GM23248 (cell line): ENCODE data around the gene SH2D5. TPM values are rescaled to one million over a fixed set of nuclear protein-coding genes. Genes with fewer than 3 reads are reported as not detected.

Source experiments
- DNase-seq: peaks from one replicate; pipeline ENCODE4 v3.0.0-alpha.2; 2015
- H2AFZ ChIP-seq: fragments of 200-600 bp; sonication (generic); 2 replicates; pipeline ENCODE4 v1.6.1; 2016; ENCODE audit warnings: antibody characterized with exemption
- H3F3A ChIP-seq: fragments of 200-600 bp; sonication (generic); 2 replicates; pipeline ENCODE4 v1.6.1; 2016; ENCODE audit warnings: mild to moderate bottlenecking, antibody characterized with exemption, mixed run types; ENCODE audit not compliant: insufficient read depth
- H3K27ac ChIP-seq: fragments of 200-600 bp; sonication (generic); 2 replicates; pipeline ENCODE4 v1.5.1; 2016; ENCODE audit warnings: mild to moderate bottlenecking
- H3K27me3 ChIP-seq: fragments of 200-600 bp; sonication (generic); replicated peaks from 2 replicates; pipeline ENCODE4 v1.6.1; 2016; ENCODE audit warnings: mild to moderate bottlenecking; ENCODE audit not compliant: insufficient read depth
- H3K36me3 ChIP-seq: fragments of 200-600 bp; sonication (generic); 2 replicates; pipeline ENCODE4 v1.6.1; 2016; ENCODE audit warnings: low read depth, mild to moderate bottlenecking
- H3K4me1 ChIP-seq: fragments of 200-600 bp; sonication (generic); 2 replicates; pipeline ENCODE4 v1.6.1; 2016; ENCODE audit warnings: mild to moderate bottlenecking; ENCODE audit not compliant: insufficient read depth
- H3K4me2 ChIP-seq: fragments of 200-600 bp; sonication (generic); one replicate; pipeline ENCODE4 v1.6.1; 2016; ENCODE audit warnings: mild to moderate bottlenecking; ENCODE audit not compliant: unreplicated experiment
- H3K4me3 ChIP-seq: fragments of 200-600 bp; sonication (generic); 2 replicates; pipeline ENCODE4 v1.5.1; 2016; ENCODE audit warnings: mild to moderate bottlenecking
- H3K79me2 ChIP-seq: fragments of 200-600 bp; sonication (generic); 2 replicates; pipeline ENCODE4 v1.6.1; 2016; ENCODE audit warnings: mild to moderate bottlenecking; ENCODE audit not compliant: insufficient read depth
- H3K9ac ChIP-seq: fragments of 200-600 bp; sonication (generic); 2 replicates; pipeline ENCODE4 v1.6.1; 2016; ENCODE audit warnings: mild to moderate bottlenecking
- H3K9me2 ChIP-seq: fragments of 200-600 bp; sonication (generic); 2 replicates; pipeline ENCODE4 v1.6.1; 2016; ENCODE audit warnings: mixed run types, mild to moderate bottlenecking, moderate library complexity; ENCODE audit not compliant: insufficient read depth
- H3K9me3 ChIP-seq: fragments of 200-600 bp; sonication (generic); one replicate; pipeline ENCODE4 v1.6.1; 2017; ENCODE audit warnings: low read depth
- H4K20me1 ChIP-seq: fragments of 200-600 bp; sonication (generic); 2 replicates; pipeline ENCODE4 v1.6.0; 2016; ENCODE audit not compliant: insufficient read depth
- EZH2 ChIP-seq: fragments of 200-600 bp; sonication (generic); IDR thresholded peaks from 2 replicates; pipeline ENCODE4 v1.6.1; 2018; ENCODE audit warnings: antibody characterized with exemption, mild to moderate bottlenecking; ENCODE audit not compliant: insufficient read depth, poor library complexity, severe bottlenecking
- EZH2phosphoT487 ChIP-seq: fragments of 200-600 bp; sonication (generic); IDR thresholded peaks from 2 replicates; pipeline ENCODE4 v1.6.1; 2018; ENCODE audit warnings: antibody characterized with exemption, moderate library complexity, mild to moderate bottlenecking, low read depth; ENCODE audit not compliant: insufficient read depth
- WGBS, 2 experiments: methylation state at CpG; one replicate each; pipeline ENCODE4 v1.1.6; 2015 to 2017; ENCODE audit warnings: low lambda C conversion rate in 2 of 2, low coverage in 1 of 2; ENCODE audit errors: missing lambda C conversion rate in 2 of 2; 5-methylcytosine and 5-hydroxymethylcytosine counted together
- in situ Hi-C: fragments of 300-500 bp; cut with MboI; formaldehyde crosslinking; loops from 2 replicates; pipeline ENCODE4 v1.15.0; 2020
- polyA plus RNA-seq: library from polyadenylated mRNA; unstranded; fragments of >200 nt; fragmentation: Nextera tagmentation; extraction: Ambion mirVana; gene quantifications from 2 replicates; pipeline ENCODE4 v1.2.1, GENCODE V29; 2016
- total RNA-seq: library from RNA; depleted of rRNA; stranded (reverse); fragments of >200 nt; shearing (Covaris generic); gene quantifications from 2 replicates; pipeline ENCODE4 v1.2.3, GENCODE V29; 2014

SH2D5 gene
- total and polyA plus RNA-seq, 2 experiments from 2014 or later, result 1.1 to 1.4 TPM

DNA sequence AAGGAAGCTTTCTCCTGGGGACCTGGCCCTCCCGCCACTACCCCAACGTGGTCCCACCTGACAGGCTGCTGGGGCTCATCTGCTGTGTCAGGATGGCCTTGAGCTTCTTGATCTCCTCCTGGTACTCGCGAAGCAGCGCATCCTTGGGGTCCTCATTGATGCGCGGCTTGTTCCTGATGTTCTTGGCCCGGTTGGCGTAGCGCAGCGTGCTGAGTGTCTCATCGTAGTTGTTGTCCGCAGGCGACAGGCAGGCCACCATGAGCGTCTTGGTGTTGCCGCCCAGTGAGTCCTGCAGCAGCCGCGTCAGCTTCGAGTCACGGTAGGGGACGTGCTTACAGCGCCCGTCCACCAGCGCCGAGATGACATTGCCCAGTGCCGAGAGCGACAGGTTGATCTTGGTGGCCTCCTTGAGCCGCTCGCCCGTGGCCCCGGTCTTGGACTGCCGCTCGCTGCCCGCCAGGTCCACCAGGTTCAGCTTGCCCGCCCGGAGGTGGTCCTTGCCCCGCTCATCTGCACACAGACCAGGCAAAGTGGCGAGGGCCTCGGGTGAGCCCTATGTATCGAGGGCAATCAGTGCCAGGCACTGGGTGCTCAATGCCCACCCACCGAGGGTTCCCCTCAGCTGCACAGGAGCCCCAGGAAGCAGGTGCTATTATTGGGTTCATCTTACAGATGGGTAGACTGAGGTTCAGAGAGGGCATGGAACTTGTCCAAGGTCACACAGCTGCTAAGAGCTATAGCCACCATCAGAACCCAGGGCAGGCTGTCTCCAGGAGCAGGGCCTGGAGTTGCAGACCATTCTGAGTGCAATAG, 27.9 kb downstream of the SH2D5 start:
- Histone ChIP-seq H3K36me3 (no peaks in the 10 kb centered on the region), H4K20me1 (no peaks in the 10 kb centered on the region), H3K79me2 (no peaks in the 10 kb centered on the region), H3K27me3 (no peaks in the 10 kb centered on the region), H2AFZ (no peak overlapping the region), H3K4me2 (no peak overlapping the region), H3K4me1 (no peaks in the 10 kb centered on the region), H3F3A (no peaks in the 10 kb centered on the region), H3K27ac (no peak overlapping the region), H3K9me2 (no peaks in the 10 kb centered on the region), H3K9me3 (no peaks in the 10 kb centered on the region), H3K4me3 (no peak overlapping the region), H3K9ac (no peak overlapping the region)
- TF ChIP-seq EZH2, result no peak
- no peak for TF ChIP-seq EZH2phosphoT487
- 95 to 96% methylated on average over 39 to 41 of the region's 41 CpGs for WGBS, 2 experiments
- in situ Hi-C loops, result no loop called here
- no peak for DNase-seq

GRCh38 chr1:20703124-20703756, 29.3 kb downstream of the SH2D5 start:
- H3K4me1 ChIP-seq, result peaks cover 9% of the 10 kb centered on the region
- no peak overlapping the region for H3K4me3 ChIP-seq
- H3K27ac ChIP-seq, result no peak overlapping the region
- DNase-seq, result no peak
- in situ Hi-C loops, result no loop called here
- H3K27me3 ChIP-seq, result no peaks in the 10 kb centered on the region
- H3K36me3 ChIP-seq, result no peaks in the 10 kb centered on the region
- H3F3A ChIP-seq, result no peaks in the 10 kb centered on the region
- H3K9me3 ChIP-seq, result no peaks in the 10 kb centered on the region
- no peaks in the 10 kb centered on the region for H3K79me2 ChIP-seq
- H3K4me2 ChIP-seq, result no peak overlapping the region
- no peak overlapping the region for H3K9ac ChIP-seq
- 89 to 98% methylated on average over 4 of the region's 4 CpGs for WGBS, 2 experiments
- H3K9me2 ChIP-seq, result no peaks in the 10 kb centered on the region
- H4K20me1 ChIP-seq, result no peaks in the 10 kb centered on the region
- TF ChIP-seq EZH2 (no peak), EZH2phosphoT487 (no peak)
- H2AFZ ChIP-seq, result no peak overlapping the region

DNA sequence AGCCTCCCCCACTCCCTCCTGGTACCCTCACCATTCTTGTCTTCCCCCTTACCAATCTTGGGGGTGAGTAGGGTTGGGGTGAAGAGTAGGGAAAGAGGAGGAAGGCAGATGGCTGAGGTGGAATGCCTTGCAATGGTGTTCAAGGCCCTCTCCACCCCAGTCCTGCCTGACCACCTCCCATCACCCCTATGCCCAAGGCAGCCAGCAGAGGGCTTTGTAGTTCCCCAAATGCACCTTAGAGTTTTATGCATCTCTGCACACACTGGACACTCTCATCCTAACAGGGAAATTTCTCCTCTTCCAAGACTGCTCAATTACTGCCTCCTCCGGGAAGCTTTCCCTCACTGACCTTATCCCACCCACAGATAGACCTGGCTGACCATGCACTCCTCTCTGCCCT, 30.1 kb downstream of the SH2D5 start:
- no peaks in the 10 kb centered on the region for H3K9me3 ChIP-seq
- H3K4me1 ChIP-seq, result peaks cover 17% of the 10 kb centered on the region
- TF ChIP-seq EZH2 (no peak), EZH2phosphoT487 (no peak)
- H3K9ac ChIP-seq, result no peak overlapping the region
- in situ Hi-C loops, result no loop called here
- H3K4me3 ChIP-seq, result no peak overlapping the region
- no peaks in the 10 kb centered on the region for H3K36me3 ChIP-seq
- no peaks in the 10 kb centered on the region for H3F3A ChIP-seq
- H3K27ac ChIP-seq, result no peak overlapping the region
- H3K9me2 ChIP-seq, result no peaks in the 10 kb centered on the region
- H3K27me3 ChIP-seq, result no peaks in the 10 kb centered on the region
- 82 to 100% methylated on average over 1 of the region's 1 CpG for WGBS, 2 experiments
- DNase-seq, result peak; percentile 46
- no peak overlapping the region for H2AFZ ChIP-seq
- no peaks in the 10 kb centered on the region for H4K20me1 ChIP-seq
- H3K4me2 ChIP-seq, result no peak overlapping the region
- no peaks in the 10 kb centered on the region for H3K79me2 ChIP-seq

DNA sequence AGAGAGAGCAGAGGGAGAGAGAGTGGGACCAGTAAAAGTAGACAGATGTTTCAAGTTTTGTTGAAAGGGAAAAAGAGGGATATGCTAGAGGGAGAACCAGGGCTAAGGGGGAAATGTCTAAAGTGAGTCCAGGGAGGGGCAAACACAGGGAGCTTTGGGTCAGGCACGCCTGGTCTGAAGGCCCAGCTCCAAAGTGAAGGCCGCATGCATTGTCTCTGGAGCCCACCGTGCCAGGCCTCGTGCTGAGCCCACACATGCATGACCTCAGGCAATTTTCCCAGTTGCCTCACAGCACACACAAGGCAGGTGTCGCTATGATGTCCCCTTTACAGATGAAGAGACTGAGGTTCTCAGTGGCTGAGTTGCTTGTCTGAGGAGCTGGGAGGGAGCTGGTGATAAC, 30.7 kb downstream of the SH2D5 start:
- H3K4me2 ChIP-seq, result no peak overlapping the region
- no peaks in the 10 kb centered on the region for H3F3A ChIP-seq
- no peak overlapping the region for H3K27ac ChIP-seq
- no peaks in the 10 kb centered on the region for H3K36me3 ChIP-seq
- TF ChIP-seq EZH2 (no peak), EZH2phosphoT487 (no peak)
- no peaks in the 10 kb centered on the region for H3K27me3 ChIP-seq
- H3K9me3 ChIP-seq, result no peaks in the 10 kb centered on the region
- H3K4me3 ChIP-seq, result no peak overlapping the region
- in situ Hi-C loops, result no loop called here
- no peaks in the 10 kb centered on the region for H3K9me2 ChIP-seq
- no peaks in the 10 kb centered on the region for H3K79me2 ChIP-seq
- H3K4me1 ChIP-seq, result peaks cover 22% of the 10 kb centered on the region
- H3K9ac ChIP-seq, result no peak overlapping the region
- H4K20me1 ChIP-seq, result no peaks in the 10 kb centered on the region
- H2AFZ ChIP-seq, result no peak overlapping the region
- 78 to 86% methylated on average over 5 of the region's 5 CpGs for WGBS, 2 experiments
- DNase-seq, result no peak
